OCI-LY3 (cell line): ENCODE results near the gene RIPOR1.

Source experiments
- H2AFZ ChIP-seq: fragments of 200-600, 300-600 bp; shearing (Covaris generic); 2 replicates; pipeline ENCODE4 v1.6.0; 2014; ENCODE audit warnings: antibody characterized with exemption, low read depth, low read length
- H3K27ac ChIP-seq: fragments of 200-600, 300-600 bp; sonication (generic); 2 replicates; pipeline ENCODE4 v1.5.1; 2014; ENCODE audit warnings: mild to moderate bottlenecking, low read length, moderate library complexity, mixed read lengths
- H3K27me3 ChIP-seq: fragments of 200-600, 300-600 bp; sonication (generic); 2 replicates; pipeline ENCODE4 v1.6.1; 2014; ENCODE audit warnings: low read depth, low read length, mixed read lengths
- H3K36me3 ChIP-seq: fragments of 200-600, 300-600 bp; sonication (generic); replicated peaks from 2 replicates; pipeline ENCODE3; 2014; ENCODE audit warnings: low read depth, low read length, mixed read lengths
- H3K4me1 ChIP-seq: fragments of 300-600, 200-600 bp; sonication (generic); 2 replicates; pipeline ENCODE4 v1.6.1; 2014; ENCODE audit warnings: low read length, mixed read lengths
- H3K4me2 ChIP-seq: fragments of 200-600, 300-600 bp; sonication (generic); 2 replicates; pipeline ENCODE4 v1.6.1; 2014; ENCODE audit warnings: low read length, mixed read lengths
- H3K4me3 ChIP-seq: fragments of 300-600, 200-600 bp; sonication (generic); 2 replicates; pipeline ENCODE4 v1.5.1; 2014; ENCODE audit warnings: antibody characterized with exemption, mild to moderate bottlenecking, low read length, moderate library complexity
- H3K79me2 ChIP-seq: fragments of 300-600, 200-600 bp; shearing (Covaris generic); 2 replicates; pipeline ENCODE4 v1.6.1; 2014; ENCODE audit warnings: mild to moderate bottlenecking, low read length, mixed read lengths
- H3K9ac ChIP-seq: fragments of 300-600, 200-600 bp; shearing (Covaris generic); 2 replicates; pipeline ENCODE4 v1.6.0; 2014; ENCODE audit warnings: mild to moderate bottlenecking, low read length, moderate library complexity
- H3K9me3 ChIP-seq: fragments of 200-600, 300-600 bp; shearing (Covaris generic); 2 replicates; pipeline ENCODE4 v1.6.1; 2014; ENCODE audit warnings: low read length, mixed read lengths; ENCODE audit not compliant: insufficient read depth
- H4K20me1 ChIP-seq: fragments of 200-600, 300-600 bp; sonication (generic); 2 replicates; pipeline ENCODE4 v1.6.1; 2016; ENCODE audit warnings: low read length, mixed read lengths; ENCODE audit not compliant: insufficient read depth
- CTCF ChIP-seq: fragments of 200-600, 300-600 bp; sonication (generic); IDR thresholded peaks from 2 replicates; pipeline ENCODE4 v1.5.1; 2014; ENCODE audit warnings: antibody characterized with exemption, low read length, low read depth
- EZH2phosphoT487 ChIP-seq: fragments of 200-600 bp; shearing (Covaris generic); IDR thresholded peaks from 2 replicates; pipeline ENCODE4 v1.6.1; 2018; ENCODE audit warnings: antibody characterized with exemption, mixed run types, low read depth

Gene RIPOR1

GRCh38 chr16:67539691-67540635 is 11.3 kb downstream of the RIPOR1 start:
- TF ChIP-seq EZH2phosphoT487 = no peak
- no peak for TF ChIP-seq CTCF
- Histone ChIP-seq H3K27me3 (no peaks in the 10 kb centered on the region), H4K20me1 (peaks cover 60% of the 10 kb centered on the region), H2AFZ (no peak overlapping the region), H3K4me3 (no peak overlapping the region), H3K36me3 (peaks cover 43% of the 10 kb centered on the region), H3K4me2 (no peak overlapping the region), H3K27ac (no peak overlapping the region), H3K9ac (no peak overlapping the region), H3K79me2 (peaks cover 14% of the 10 kb centered on the region; the same call in 1 of the 2 replicates), H3K9me3 (no peaks in the 10 kb centered on the region), H3K4me1 (peaks cover 13% of the 10 kb centered on the region; the same call in 1 of the 2 replicates)

- Histone ChIP-seq H3K4me1 (peaks cover 13% of the 10 kb centered on the region; the same call in 1 of the 2 replicates), H3K79me2 (peaks cover 6% of the 10 kb centered on the region; the same call in 1 of the 2 replicates), H3K9ac (no peak overlapping the region), H4K20me1 (peaks cover 53% of the 10 kb centered on the region), H3K4me2 (no peak overlapping the region), H3K36me3 (peaks cover 49% of the 10 kb centered on the region), H2AFZ (no peak overlapping the region), H3K27ac (no peak overlapping the region), H3K9me3 (no peaks in the 10 kb centered on the region), H3K4me3 (no peak overlapping the region), H3K27me3 (no peaks in the 10 kb centered on the region)
- no peak for TF ChIP-seq EZH2phosphoT487
- TF ChIP-seq CTCF = no peak
Observed at GRCh38 chr16:67540756-67541155, 12.1 kb downstream of the RIPOR1 start.

GRCh38 chr16:67541391-67542263 is 13.0 kb downstream of the RIPOR1 start:
- peaks cover 46% of the 10 kb centered on the region for H4K20me1 ChIP-seq
- TF ChIP-seq EZH2phosphoT487 (no peak), CTCF (no peak)
- H2AFZ ChIP-seq = no peak overlapping the region
- no peaks in the 10 kb centered on the region for H3K9me3 ChIP-seq
- no peak overlapping the region for H3K4me3 ChIP-seq
- peaks cover 13% of the 10 kb centered on the region for H3K4me1 ChIP-seq
- H3K27me3 ChIP-seq = no peaks in the 10 kb centered on the region
- H3K9ac ChIP-seq = no peak overlapping the region
- peaks cover 56% of the 10 kb centered on the region for H3K36me3 ChIP-seq
- no peak overlapping the region for H3K27ac ChIP-seq
- H3K79me2 ChIP-seq = peaks cover 5% of the 10 kb centered on the region; the same call in 1 of the 2 replicates
- H3K4me2 ChIP-seq = no peak overlapping the region

- Histone ChIP-seq H3K27me3 (no peaks in the 10 kb centered on the region), H4K20me1 (peaks cover 40% of the 10 kb centered on the region), H3K9me3 (no peaks in the 10 kb centered on the region), H3K36me3 (peaks cover 60% of the 10 kb centered on the region), H3K79me2 (peaks cover 1% of the 10 kb centered on the region; the same call in 1 of the 2 replicates), H3K9ac (no peak overlapping the region), H3K4me3 (no peak overlapping the region), H2AFZ (no peak overlapping the region), H3K4me1 (peaks cover 15% of the 10 kb centered on the region), H3K4me2 (no peak overlapping the region), H3K27ac (no peak overlapping the region)
- TF ChIP-seq CTCF = no peak
- TF ChIP-seq EZH2phosphoT487 = no peak
Observed at GRCh38 chr16:67542464-67542863, 13.8 kb downstream of the RIPOR1 start.
